NCI-H748 (cell line): ENCODE measurements around the gene BMP2K.
A peak's percentile ranks its signal among the peaks of the same experiment; 100 is the strongest.
"Not testable (repeated sequence)": the region's sequence is repeated elsewhere in the genome, so short reads cannot be mapped to it uniquely, and the experiment has no call there.

Experiments
- DNase-seq: peaks from one replicate; lab custom pipeline; 2025; ENCODE audit not compliant: unreplicated experiment; lab: John Stamatoyannopoulos, UW

BMP2K gene

DNA sequence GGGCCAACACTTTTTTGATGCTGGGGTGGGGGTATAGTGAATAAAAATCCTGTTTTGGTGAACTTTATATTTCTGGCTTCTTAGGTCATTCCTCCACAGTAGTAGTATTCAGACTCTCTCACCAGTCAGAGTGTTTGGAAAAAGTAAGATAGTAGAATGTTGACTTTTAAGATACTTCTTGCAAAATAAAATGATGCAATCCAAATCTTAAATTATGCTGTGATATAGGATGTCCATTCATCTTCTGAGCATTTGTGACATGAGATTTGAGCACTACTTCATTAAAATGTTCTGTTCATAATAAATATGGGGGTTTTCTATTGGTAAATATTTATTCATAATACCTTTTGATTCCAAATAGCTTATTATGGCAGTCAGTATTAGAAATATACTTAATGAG is 70.1 kb downstream of the BMP2K start:
- no peak for DNase-seq

GRCh38 chr4:78862314-78862737 is 86.2 kb downstream of the BMP2K start:
- DNase-seq: no peak

DNA sequence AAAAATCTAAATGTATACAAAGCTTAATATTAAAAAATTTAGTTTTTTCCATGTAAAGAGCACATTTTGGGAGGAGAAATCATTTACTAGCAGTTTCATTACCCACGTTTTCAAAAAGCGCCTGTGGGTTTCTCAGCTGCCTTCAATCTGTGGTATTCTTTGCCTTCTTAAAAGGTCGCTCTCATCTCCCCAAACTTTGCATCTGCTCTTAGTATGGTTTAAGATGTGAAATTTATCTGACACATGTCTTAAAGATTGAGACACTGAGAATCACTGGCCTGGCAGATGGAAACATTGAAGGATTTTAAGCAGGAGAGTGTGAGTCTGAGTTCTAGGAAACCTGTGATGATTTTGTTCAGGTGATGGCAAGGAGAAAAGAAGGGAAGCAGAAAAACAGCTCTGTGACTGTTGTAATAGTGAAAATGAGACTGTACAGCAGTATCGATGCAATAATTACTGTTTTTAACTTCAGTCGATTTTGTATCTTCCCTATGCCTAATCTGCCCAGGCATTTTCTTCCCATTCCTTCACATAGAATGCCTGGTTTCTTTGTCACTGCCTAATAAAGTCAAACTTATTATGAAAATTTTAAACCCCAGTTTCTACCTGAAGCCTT is 87.2 kb downstream of the BMP2K start:
- no peak for DNase-seq

DNA sequence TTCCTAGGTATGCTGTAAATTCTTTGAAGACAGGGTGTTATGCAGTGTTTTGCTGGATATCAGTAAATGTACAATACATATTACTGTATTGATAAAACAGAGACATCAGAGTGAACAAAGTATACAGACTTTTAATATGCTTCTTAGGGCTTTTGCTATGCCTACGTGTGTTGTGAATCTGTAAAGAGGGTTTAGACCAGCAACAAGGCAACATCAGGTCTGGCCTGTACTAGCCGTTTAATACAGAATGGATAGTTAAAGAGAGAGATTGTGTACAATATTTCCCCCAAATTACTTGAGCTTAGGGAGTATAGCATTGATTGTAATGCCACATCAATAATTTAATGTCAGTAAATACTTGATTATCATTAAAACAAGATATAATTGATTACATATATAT is 87.8 kb downstream of the BMP2K start:
- DNase-seq: no peak

DNA sequence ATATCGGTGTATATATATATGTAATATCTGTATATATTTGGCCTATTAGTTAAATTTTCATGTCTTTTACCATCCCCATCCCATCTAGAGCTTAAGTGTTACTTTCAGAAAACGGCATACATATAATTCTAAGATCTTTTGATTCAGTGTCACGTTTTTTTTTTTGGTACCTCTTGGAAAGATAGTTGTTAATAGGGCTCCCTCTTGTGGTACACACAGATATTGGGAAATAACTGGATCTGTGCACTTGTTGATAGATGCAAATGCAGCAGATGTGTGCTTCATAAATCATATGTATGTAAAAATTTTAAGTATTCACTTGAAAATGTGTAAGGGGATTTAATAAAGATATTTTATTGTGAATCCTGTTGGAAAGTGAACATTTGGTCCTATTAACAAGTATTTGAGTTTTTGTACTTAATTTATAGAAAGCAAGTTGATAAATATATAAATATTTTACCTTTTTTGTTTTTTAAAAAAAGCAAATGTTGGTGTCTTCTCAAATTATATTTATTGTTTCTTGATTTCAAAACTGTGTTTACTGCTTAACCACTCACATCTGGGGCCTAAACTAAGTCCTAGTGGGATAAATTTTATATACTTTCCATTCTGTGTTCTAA is 88.4 kb downstream of the BMP2K start:
- peak; percentile 70 for DNase-seq

- no peak for DNase-seq
Observed at GRCh38 chr4:78865451-78865850, 89.3 kb downstream of the BMP2K start.

GRCh38 chr4:78868712-78869111 is 92.6 kb downstream of the BMP2K start:
- not testable (repeated sequence) for DNase-seq

GRCh38 chr4:78870056-78870455 is 93.9 kb downstream of the BMP2K start:
- DNase-seq: no peak

- DNase-seq: no peak
Observed at GRCh38 chr4:78876568-78877320, 100.6 kb downstream of the BMP2K start.

GRCh38 chr4:78878031-78878430 is 101.9 kb downstream of the BMP2K start:
- no peak for DNase-seq

DNA sequence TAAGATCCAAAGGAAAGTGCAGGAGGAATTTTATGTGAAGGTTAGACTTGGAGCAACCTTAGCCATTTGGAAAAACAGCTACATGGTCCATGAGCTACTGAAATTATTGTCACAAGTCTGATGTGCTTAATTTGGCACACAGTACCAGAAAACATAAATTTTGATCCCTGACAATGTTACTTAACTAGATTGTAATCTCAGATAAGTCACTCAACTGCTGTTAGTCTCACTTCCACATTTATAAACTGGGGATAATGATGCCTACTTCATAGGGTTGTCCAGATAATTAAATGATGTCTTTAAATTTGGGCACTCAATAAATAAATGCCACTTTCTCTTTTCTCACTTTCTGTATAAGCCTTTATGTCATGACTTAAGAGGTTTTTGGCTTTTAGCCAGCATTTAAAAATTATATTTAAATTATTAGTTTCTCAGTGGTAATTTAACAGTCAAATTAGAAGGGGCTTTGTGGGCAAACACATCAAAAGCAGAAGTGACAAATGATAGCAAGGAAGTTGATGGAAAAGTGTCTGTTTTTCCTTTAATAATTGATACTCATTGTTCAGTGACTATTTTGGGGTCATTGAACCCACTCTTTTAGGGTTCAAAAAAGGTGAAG is 104.8 kb downstream of the BMP2K start:
- DNase-seq: no peak

GRCh38 chr4:78885598-78885997 is 109.4 kb downstream of the BMP2K start:
- DNase-seq: no peak

DNA sequence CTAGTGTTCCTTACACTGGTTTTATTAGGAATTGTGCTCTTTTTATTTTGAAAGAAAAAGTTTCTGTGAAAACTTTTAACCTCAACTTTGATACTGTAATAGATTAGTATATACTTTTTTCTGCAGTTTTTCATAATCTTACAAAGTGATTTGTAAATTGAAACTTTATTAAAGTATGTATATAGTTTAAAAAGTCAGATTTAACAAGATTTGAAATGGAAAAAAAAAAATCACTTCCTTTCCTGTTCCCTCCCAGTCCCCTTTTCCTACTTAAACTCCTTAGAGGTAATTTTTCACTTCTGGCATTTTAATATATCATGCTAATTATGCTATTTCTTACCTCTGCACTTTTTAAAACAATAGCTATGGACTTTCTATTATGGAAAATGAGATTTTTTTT is 113.8 kb downstream of the BMP2K start:
- DNase-seq: no peak

DNA sequence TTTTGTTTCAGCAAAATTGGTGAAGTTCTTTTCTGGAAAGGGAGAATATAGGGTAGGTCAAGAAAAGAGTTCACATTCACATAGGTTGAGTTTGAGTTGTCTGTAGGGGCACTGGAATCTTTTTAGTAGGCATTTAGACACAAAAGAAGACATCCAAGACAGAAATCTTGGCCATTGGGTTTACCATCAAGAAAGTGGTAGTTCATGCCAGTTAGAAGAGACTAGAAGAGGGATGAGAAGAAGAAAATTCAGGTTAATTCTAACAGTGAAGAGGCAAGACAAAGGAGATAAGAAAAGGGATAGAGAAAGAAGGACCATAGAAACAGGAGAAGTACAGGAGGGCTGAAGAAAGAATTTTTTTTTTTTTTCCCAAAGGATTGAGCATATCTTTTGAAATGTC is 123.2 kb downstream of the BMP2K start:
- no peak for DNase-seq

- no peak for DNase-seq
Observed at GRCh38 chr4:78901882-78902281, 125.7 kb downstream of the BMP2K start.

DNA sequence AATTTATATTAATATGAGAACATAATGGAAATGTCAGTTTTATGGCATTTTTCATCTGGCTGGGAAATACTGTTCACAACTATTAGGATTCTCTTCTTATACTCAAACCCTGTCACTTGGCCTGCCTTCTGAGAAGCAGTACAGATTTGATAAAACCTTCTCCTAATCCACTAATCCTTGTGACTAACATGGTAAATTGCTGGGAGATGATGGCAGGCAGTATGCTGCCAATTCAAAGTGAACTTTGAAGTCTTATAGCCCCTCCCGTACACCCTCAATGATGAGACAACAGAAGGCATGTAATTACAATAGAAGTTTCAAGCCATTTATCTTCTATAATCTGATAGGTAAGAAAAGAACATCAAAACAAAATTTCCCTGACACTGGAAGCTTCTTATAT is 126.1 kb downstream of the BMP2K start:
- no peak for DNase-seq

GRCh38 chr4:78904143-78904542 is 128.0 kb downstream of the BMP2K start:
- no peak for DNase-seq

GRCh38 chr4:78907638-78908037 is 131.5 kb downstream of the BMP2K start:
- no peak for DNase-seq

GRCh38 chr4:78908974-78909373 is 132.8 kb downstream of the BMP2K start:
- not testable (repeated sequence) for DNase-seq

GRCh38 chr4:78910612-78911011 is 134.5 kb downstream of the BMP2K start:
- DNase-seq: no peak

- DNase-seq: no peak
Observed at GRCh38 chr4:78922207-78922606, 146.1 kb downstream of the BMP2K start.
